Breast epithelium (tissue), 4 donors: Measurements from ENCODE around the gene FAM53A. TPM values are rescaled to one million over a fixed set of nuclear protein-coding genes. Genes with fewer than 3 reads are reported as not detected.

Experiments
- DNase-seq, 2 donors: peaks; one replicate each; pipeline ENCODE4 v3.0.0-alpha.2; 2019; ENCODE audit warnings: low spot score in 2 of 2
- H3K27ac ChIP-seq, 2 donors: fragments of 200-600 bp; sonication (generic) in 1 of 2; one replicate each; pipeline ENCODE4 v1.5.1; 2016 to 2019; ENCODE audit warnings: mild to moderate bottlenecking in 1 of 2
- H3K27me3 ChIP-seq, 2 donors: fragments of 200-600 bp; sonication (generic) in 1 of 2; one replicate each; pipeline versions ENCODE4 v1.5.1 to v1.6.0; 2017 to 2019; ENCODE audit warnings: control low read depth in 1 of 2, mild to moderate bottlenecking in 1 of 2
- H3K36me3 ChIP-seq: fragments of 200-600 bp; one replicate; pipeline ENCODE4 v1.5.1; 2019
- H3K4me1 ChIP-seq, 2 donors: fragments of 200-600 bp; sonication (generic); one replicate each; pipeline ENCODE4 v1.5.1; 2016 to 2019; ENCODE audit warnings: control low read depth in 1 of 2
- H3K4me3 ChIP-seq, 3 donors: fragments of 200-600 bp; sonication (generic); 1 replicate in 2 of 3; 2 replicates in 1 of 3; pipeline ENCODE4 v1.5.1; 2016 to 2019; ENCODE audit warnings: mild to moderate bottlenecking in 3 of 3, moderate library complexity in 2 of 3
- H3K9me3 ChIP-seq, 2 donors: fragments of 200-600 bp; sonication (generic) in 1 of 2; one replicate each; pipeline ENCODE4 v1.5.1; 2016 to 2019; ENCODE audit warnings: control low read depth in 1 of 2
- POLR2A ChIP-seq: fragments of 450-650 bp; IDR thresholded peaks from one replicate; pipeline ENCODE4 v1.6.1; 2016; ENCODE audit warnings: antibody characterized with exemption, mild to moderate bottlenecking, moderate library complexity
- POLR2AphosphoS5 ChIP-seq, 3 donors: sonication (generic); formaldehyde crosslinking; IDR thresholded peaks; one replicate each; pipeline ENCODE4 v1.6.1; 2017; ENCODE audit warnings: antibody characterized with exemption in 3 of 3
- intact Hi-C: fragments of 100-400 bp; cut with DNase I; formaldehyde crosslinking; loops from one replicate; pipeline ENCODE4 v1.15.1; 2023; ENCODE audit warnings: low total_unique reads
- total RNA-seq, 3 donors: library from RNA; depleted of rRNA; stranded (reverse); fragments of >200 nt; gene quantifications; one replicate each; pipeline ENCODE4 v1.1.0, GENCODE V29; 2016
- TF ChIP-seq, protein P1 (sequence below), 3 donors: fragments of 450-650 bp; IDR thresholded peaks; one replicate each; pipeline ENCODE4 v1.5.1; 2016 to 2017; ENCODE audit warnings: antibody characterized with exemption in 3 of 3, mild to moderate bottlenecking in 3 of 3, moderate library complexity in 3 of 3

FAM53A gene
- total RNA-seq, 3 donors from 2014 or later = 3.7 to 7.2 (median 4.6) TPM

DNA sequence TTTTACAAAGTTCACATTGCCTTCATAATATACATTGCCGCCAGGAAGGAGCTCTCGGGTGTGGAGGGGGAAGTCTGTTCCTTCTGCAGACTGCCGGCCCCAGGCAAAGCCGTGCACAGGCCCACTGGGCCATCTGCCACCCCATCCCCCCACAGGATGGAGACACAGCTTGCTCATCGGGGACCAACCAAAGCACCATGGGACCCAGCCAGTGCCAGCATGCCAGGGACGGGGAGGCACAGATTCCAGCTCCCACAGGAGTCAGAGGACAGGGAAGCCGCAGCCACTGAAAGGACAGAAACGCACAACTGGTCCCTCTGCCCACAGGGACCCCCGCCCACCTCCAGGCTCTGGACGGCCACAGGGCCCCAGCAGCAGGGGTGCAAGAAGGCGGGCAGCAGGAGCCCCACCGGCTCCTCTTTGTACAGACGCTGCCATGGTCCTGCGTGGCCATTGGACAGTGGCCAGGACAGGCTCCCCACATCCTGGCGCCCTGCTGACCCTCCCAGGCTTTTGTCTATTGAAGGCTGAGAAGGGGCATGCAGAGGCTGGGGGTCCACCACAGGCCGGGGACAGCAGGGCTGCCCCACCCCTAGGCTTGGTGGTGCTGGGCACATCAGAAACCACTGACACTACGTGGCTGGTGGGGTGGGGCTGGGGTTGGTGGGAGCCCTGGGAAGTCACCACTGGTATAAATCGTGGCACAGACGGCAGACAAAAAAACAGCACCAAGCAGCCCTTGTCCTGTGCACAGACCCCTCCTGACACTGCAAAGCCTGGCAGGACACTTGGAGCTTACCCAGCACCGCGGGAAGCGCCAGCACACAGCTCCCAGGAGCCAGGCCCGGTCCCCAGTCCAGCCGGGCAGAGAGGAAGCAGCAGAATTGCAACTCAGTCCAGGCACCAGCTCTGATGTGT, 89.0 kb downstream of the FAM53A start:
- no peak for TF ChIP-seq POLR2AphosphoS5 (IDR thresholded peaks at IDR 0.05)
- no peak for TF ChIP-seq POLR2A
- TF ChIP-seq, protein P1, sequence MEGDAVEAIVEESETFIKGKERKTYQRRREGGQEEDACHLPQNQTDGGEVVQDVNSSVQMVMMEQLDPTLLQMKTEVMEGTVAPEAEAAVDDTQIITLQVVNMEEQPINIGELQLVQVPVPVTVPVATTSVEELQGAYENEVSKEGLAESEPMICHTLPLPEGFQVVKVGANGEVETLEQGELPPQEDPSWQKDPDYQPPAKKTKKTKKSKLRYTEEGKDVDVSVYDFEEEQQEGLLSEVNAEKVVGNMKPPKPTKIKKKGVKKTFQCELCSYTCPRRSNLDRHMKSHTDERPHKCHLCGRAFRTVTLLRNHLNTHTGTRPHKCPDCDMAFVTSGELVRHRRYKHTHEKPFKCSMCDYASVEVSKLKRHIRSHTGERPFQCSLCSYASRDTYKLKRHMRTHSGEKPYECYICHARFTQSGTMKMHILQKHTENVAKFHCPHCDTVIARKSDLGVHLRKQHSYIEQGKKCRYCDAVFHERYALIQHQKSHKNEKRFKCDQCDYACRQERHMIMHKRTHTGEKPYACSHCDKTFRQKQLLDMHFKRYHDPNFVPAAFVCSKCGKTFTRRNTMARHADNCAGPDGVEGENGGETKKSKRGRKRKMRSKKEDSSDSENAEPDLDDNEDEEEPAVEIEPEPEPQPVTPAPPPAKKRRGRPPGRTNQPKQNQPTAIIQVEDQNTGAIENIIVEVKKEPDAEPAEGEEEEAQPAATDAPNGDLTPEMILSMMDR (IDR thresholded peaks at IDR 0.05) = no peak
- Histone ChIP-seq H3K4me1 (no peaks in the 10 kb centered on the region), H3K36me3 (no peaks in the 10 kb centered on the region), H3K9me3 (peaks cover 14 to 22% of the 10 kb centered on the region in 2 donors), H3K27me3 (peaks cover 0 to 49% of the 10 kb centered on the region in 2 donors), H3K4me3 (no peak overlapping the region), H3K27ac (no peak overlapping the region)
- no peak for DNase-seq
- intact Hi-C loops = no loop called here

DNA sequence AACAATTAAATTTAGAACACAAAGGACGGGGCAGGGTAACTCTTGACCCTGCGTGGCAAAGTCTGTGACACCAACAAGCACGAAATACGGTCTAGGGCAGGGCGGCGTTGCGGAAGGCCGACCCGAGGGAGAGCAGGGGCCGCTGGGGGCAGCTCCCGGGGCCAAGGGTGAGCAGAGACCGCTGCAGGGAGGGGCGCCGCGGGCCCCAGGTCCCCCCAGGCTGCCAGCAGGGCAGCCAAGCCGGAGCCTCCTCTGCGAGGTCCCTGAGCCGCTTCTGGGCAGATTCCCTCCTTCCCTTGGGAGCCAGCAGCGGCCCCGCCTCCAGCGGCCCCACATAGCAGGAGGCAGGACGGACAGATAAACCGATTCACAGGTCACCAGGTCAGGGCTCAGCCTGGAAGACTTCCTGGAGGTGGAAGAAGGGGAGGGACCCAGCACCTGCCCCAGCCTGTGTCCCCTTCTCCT, 90.2 kb downstream of the FAM53A start:
- intact Hi-C loops = no loop called here
- Histone ChIP-seq H3K4me3 (no peak overlapping the region), H3K27me3 (peaks cover 0 to 49% of the 10 kb centered on the region in 2 donors), H3K27ac (no peak overlapping the region), H3K4me1 (no peaks in the 10 kb centered on the region), H3K36me3 (no peaks in the 10 kb centered on the region), H3K9me3 (peaks cover 14 to 24% of the 10 kb centered on the region in 2 donors)
- TF ChIP-seq POLR2AphosphoS5 (IDR thresholded peaks at IDR 0.05) (no peak), POLR2A (no peak)
- TF ChIP-seq, protein P1 (IDR thresholded peaks at IDR 0.05) = no peak
- DNase-seq = no peak

DNA sequence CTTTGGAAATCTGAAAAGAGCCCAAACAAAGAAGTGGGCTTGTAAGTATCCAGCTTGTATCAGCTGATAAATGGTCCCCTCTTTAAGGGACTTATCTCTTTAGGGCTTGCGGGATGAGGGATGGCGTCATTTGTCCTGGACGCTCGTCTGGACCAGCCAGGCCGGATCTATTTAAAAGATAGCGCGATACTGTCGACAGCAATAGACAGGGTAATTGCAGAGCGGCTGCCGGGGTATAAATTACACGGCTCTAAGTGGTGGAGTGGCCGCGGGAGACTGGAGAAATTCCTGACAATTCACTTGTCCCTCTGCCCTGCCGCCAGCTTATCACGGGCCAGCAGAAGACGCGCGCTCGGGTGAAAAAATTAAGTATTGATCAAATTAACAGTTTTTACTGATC, 90.7 kb downstream of the FAM53A start:
- intact Hi-C loops = no loop called here
- TF ChIP-seq POLR2AphosphoS5 (IDR thresholded peaks at IDR 0.05) (no peak), POLR2A (no peak)
- TF ChIP-seq, protein P1 (IDR thresholded peaks at IDR 0.05) = no peak
- H3K9me3 ChIP-seq = peaks cover 14 to 24% of the 10 kb centered on the region in 2 donors
- no peaks in the 10 kb centered on the region for H3K4me1 ChIP-seq
- peaks cover 0 to 49% of the 10 kb centered on the region in 2 donors for H3K27me3 ChIP-seq
- H3K36me3 ChIP-seq = no peaks in the 10 kb centered on the region
- no peak for DNase-seq
- no peak overlapping the region for H3K27ac ChIP-seq
- no peak overlapping the region for H3K4me3 ChIP-seq

DNA sequence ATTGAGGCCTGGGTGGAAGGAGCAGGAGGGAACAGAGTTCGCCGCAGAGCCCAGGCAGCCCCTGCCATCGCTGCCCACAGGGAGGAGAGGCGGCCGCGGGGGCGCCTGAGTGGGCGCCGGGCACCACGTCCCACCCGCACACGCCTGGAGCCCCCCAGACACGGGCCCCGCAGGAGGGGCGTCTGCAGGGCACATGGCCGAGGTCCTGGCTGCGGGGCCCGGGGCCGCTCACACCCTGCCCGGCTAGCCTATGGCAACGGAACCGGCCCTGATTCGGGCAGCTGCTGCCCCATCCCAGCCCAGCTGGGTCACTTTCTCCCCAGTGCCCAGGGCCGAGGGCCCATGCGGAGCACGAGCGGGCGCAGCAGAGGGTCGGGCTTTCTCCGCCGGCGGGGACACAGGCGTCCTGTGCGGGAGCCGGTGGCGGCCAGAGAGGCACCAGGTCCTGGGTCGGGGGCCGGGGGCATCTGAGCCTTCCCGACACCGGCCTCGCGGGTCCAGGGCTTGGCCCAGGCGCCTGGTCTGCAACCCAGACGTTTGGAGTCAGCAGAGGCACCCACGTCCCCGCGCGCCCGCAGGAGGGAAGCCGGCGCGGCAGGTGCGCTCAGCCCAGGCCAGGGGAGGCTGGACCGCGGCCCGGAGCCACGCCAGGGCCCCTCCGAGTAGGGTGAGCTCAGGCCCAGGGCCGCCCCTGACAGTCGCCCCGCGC, 91.2 kb downstream of the FAM53A start:
- Histone ChIP-seq H3K27me3 (peaks cover 0 to 49% of the 10 kb centered on the region in 2 donors), H3K4me1 (no peaks in the 10 kb centered on the region), H3K4me3 (no peak overlapping the region), H3K9me3 (peaks cover 14 to 24% of the 10 kb centered on the region in 2 donors), H3K27ac (no peak overlapping the region), H3K36me3 (no peaks in the 10 kb centered on the region)
- TF ChIP-seq, protein P1 (IDR thresholded peaks at IDR 0.05) = no peak
- TF ChIP-seq POLR2AphosphoS5 (IDR thresholded peaks at IDR 0.05) (no peak), POLR2A (no peak)
- intact Hi-C loops = no loop called here
- no peak for DNase-seq
